A549 treated with CpdA at 1 μM for 4 hours (cell line): ENCODE data around the gene PIAS1. TPM values are rescaled to one million over a fixed set of nuclear protein-coding genes. Genes with fewer than 3 reads are reported as not detected.

Experiments used
- total RNA-seq: library from RNA; stranded (reverse); fragments of 200-300 nt; extraction: Qiagen RNA extraction; gene quantifications from 5 replicates; pipeline ENCODE4 v1.2.3, GENCODE V29; 2022; ENCODE audit warnings: low read depth

The PIAS1 gene
- total RNA-seq, result 14.8 to 20.7 TPM (median 19.1 TPM) in 5 replicates

DNA sequence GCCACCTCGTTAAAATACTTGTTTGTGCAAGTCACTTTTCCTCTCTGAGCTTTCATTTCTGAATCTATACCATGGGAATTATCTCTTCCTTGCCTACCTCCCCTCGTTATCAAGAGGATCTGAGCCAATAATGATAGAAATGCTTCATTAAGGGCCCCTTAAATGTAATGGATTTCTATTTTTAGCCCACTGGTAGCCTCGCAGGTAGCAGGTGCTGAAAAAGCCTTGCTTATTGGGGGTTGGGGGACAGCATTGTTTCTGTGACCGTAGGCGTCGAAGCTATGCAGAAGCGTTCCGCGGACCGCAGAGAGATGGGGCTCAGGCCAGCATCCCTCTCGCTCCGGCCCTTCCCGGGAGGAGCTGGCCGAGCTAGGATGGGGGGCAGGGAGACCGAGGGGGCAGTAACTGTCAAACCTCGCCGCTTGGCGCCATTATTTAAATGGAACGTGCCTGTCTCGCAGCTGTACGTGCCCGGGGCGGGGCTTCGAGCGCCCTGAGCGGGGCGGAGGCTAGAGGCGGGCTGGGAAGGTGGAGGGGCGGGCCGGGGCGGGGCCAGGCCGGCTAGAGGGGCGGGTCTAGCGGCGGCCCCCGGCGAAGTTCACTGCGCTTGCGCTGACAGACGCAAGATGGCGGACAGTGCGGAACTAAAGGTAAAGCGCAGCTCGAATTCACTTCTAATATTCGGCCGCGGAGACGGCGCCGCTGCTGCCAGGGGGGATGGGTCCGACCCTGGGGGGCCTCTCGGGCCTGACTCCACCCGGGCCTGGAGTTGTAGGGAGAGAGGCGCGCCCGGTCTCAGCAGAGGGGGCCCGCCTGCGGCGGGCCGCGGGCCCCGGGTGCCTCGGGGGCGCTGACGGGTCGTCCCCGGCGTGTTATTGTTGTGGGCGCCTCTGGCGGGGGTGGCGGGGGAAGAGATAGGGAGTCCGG is at the start of gene PIAS1:
TSS of gene PIAS1 (plus strand) at position 615 of the 927 bp plus-strand sequence. CDS start at position 627, 12 bp downstream.

DNA sequence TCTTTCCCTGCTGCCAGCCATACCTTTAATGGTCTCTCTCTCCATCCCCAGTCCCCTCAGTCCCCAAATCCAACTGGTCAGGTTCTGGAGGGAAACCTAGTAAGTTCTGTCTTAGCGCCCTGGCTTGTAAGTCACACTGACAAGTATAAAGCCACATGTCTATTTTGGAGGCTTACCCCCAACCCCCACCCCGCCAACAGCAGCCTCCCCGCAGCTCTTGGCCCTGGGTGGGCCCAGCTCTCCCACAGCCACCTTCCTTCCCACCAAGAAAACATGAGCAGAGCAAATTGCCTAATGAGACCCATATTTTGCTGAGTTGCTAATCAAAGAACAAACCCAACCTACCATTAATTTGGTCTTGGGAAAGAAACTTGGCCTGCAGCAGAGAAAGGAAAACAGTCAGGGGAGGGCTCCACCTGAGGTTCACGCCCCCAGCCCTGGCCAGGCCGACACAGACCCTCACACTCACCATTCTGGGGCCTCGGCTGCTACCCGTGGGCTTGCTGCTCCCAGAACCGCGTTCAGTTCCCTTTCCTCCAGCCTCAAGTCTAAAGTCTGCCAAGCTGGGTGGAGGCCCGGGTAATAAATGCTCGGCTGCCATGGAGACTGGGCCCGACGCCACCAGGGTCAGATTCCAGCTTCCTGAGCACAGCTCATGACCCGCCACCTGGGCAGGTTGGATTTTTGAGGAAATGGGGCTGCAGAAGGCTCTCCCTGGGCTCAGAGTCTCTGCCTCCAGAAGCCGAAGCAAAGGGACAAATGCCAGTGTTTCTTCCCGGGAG is 150.9 kb downstream of the PIAS1 start, which contains the start of gene CALML4:
TSS of gene CALML4 (minus strand) at position 557 of the 782 bp plus-strand sequence. CDS start at position 472, 85 bp downstream.

DNA sequence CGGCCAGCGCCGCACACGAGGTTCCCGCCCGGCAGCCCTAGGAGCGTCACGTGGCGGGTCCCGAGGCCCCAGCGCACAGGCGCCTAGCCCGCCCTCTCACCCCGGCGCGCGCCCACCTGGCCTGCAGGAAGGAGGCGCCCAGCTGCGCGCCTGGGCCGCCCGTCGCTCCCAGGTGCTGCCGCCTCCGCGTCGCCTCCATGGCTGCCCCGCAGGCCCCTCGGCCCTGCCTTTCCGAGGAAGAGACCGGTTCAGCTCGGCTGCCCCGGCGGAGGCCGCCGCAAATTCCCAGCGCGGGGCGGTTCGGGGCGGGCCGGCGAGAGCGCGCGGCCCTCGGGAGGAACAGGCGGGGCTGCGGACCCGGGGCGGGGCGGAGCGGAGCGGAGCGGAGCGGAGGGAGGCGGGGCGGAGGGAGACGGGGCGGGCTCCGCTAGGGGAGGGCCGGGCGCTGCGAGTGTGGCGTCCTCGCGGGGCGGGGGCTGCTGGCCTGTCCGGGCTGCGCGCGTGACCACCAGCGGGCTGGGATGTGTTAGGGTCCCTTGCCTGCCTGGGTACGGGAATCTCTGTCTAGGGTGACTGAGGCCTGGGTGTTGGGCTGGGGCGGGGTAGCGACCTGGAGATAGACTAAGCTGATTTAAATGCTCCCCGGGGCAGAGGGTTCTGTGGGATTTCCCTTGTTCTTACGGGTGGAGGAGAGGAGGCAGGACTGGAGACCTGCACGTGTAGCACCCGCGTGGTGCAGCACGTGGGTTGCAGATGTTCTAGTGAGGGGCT is 175.5 kb downstream of the PIAS1 start, which contains the start of gene CLN6:
TSS of gene CLN6 (minus strand) at position 343 of the 771 bp plus-strand sequence. CDS start at position 199, 144 bp downstream.

Other genes starting within 250 kb of the PIAS1 start
- 0.03 TPM in 2 of 5 replicates, not detected in the others for gene SKOR1, start 228.8 kb upstream of the PIAS1 start, total RNA-seq
- gene RNU6-1, start 214.3 kb upstream of the PIAS1 start, total RNA-seq, result not detected in 5 replicates
- gene CALML4, start 151.0 kb downstream of the PIAS1 start, total RNA-seq, result 8.9 to 9.6 TPM (median 9.1 TPM) in 5 replicates
- gene CLN6, start 175.4 kb downstream of the PIAS1 start, total RNA-seq, result 63.6 to 83.4 TPM (median 80.0 TPM) in 5 replicates
- gene FEM1B, start 223.4 kb downstream of the PIAS1 start, total RNA-seq, result 15.9 to 28.5 TPM (median 21.8 TPM) in 5 replicates